Liver (tissue), 3 donors: ENCODE results near the gene EPS8.

Source experiments
- GABPA ChIP-seq, 2 donors: IDR thresholded peaks in 1 of 2; conservative IDR thresholded peaks in 1 of 2; 2 replicates each; pipeline ENCODE4 v1.6.1; 2016; ENCODE audit warnings: antibody characterized with exemption in 2 of 2, mild to moderate bottlenecking in 1 of 2, moderate library complexity in 1 of 2
- JUND ChIP-seq, 2 donors: IDR thresholded peaks; 2 replicates each; pipeline ENCODE4 v1.6.1; 2016; ENCODE audit warnings: antibody characterized with exemption in 2 of 2
- RAD21 ChIP-seq, 2 donors: IDR thresholded peaks; 2 replicates each; pipeline ENCODE4 v1.6.1; 2016; ENCODE audit warnings: antibody characterized with exemption in 2 of 2, mild to moderate bottlenecking in 2 of 2
- TF ChIP-seq, protein P1 (sequence below): fragments of 150-350 bp; IDR thresholded peaks from 2 replicates; pipeline ENCODE4 v1.5.1; 2017; ENCODE audit warnings: improper control_type of control experiment, low read depth, low read length; ENCODE audit not compliant: missing input control
- TF ChIP-seq, protein P2 (sequence below): IDR thresholded peaks from 2 replicates; pipeline ENCODE4 v1.6.1; 2016; ENCODE audit warnings: antibody characterized with exemption
- TF ChIP-seq, protein P3 (sequence below): IDR thresholded peaks from 2 replicates; pipeline ENCODE4 v1.6.1; 2016; ENCODE audit warnings: antibody characterized with exemption, mild to moderate bottlenecking
- donor health status: healthy.
- donor health status: healthy.

GRCh38 chr12:15600223-15600935 lies 188.8 kb downstream of the EPS8 start:
- TF ChIP-seq, protein P1, sequence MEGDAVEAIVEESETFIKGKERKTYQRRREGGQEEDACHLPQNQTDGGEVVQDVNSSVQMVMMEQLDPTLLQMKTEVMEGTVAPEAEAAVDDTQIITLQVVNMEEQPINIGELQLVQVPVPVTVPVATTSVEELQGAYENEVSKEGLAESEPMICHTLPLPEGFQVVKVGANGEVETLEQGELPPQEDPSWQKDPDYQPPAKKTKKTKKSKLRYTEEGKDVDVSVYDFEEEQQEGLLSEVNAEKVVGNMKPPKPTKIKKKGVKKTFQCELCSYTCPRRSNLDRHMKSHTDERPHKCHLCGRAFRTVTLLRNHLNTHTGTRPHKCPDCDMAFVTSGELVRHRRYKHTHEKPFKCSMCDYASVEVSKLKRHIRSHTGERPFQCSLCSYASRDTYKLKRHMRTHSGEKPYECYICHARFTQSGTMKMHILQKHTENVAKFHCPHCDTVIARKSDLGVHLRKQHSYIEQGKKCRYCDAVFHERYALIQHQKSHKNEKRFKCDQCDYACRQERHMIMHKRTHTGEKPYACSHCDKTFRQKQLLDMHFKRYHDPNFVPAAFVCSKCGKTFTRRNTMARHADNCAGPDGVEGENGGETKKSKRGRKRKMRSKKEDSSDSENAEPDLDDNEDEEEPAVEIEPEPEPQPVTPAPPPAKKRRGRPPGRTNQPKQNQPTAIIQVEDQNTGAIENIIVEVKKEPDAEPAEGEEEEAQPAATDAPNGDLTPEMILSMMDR = no peak
- no peak for TF ChIP-seq GABPA (IDR thresholded peaks at IDR 0.05 in 1 of 2, conservative IDR thresholded peaks at IDR 0.05 in 1 of 2)
- TF ChIP-seq JUND (IDR thresholded peaks at IDR 0.05) = no peak
- TF ChIP-seq, protein P2, sequence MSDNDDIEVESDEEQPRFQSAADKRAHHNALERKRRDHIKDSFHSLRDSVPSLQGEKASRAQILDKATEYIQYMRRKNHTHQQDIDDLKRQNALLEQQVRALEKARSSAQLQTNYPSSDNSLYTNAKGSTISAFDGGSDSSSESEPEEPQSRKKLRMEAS = no peak
- no peak for TF ChIP-seq RAD21 (IDR thresholded peaks at IDR 0.05)
- TF ChIP-seq, protein P3, sequence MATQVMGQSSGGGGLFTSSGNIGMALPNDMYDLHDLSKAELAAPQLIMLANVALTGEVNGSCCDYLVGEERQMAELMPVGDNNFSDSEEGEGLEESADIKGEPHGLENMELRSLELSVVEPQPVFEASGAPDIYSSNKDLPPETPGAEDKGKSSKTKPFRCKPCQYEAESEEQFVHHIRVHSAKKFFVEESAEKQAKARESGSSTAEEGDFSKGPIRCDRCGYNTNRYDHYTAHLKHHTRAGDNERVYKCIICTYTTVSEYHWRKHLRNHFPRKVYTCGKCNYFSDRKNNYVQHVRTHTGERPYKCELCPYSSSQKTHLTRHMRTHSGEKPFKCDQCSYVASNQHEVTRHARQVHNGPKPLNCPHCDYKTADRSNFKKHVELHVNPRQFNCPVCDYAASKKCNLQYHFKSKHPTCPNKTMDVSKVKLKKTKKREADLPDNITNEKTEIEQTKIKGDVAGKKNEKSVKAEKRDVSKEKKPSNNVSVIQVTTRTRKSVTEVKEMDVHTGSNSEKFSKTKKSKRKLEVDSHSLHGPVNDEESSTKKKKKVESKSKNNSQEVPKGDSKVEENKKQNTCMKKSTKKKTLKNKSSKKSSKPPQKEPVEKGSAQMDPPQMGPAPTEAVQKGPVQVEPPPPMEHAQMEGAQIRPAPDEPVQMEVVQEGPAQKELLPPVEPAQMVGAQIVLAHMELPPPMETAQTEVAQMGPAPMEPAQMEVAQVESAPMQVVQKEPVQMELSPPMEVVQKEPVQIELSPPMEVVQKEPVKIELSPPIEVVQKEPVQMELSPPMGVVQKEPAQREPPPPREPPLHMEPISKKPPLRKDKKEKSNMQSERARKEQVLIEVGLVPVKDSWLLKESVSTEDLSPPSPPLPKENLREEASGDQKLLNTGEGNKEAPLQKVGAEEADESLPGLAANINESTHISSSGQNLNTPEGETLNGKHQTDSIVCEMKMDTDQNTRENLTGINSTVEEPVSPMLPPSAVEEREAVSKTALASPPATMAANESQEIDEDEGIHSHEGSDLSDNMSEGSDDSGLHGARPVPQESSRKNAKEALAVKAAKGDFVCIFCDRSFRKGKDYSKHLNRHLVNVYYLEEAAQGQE = no peak
